NCI-H128 (cell line): ENCODE results near the gene FHL2.

ENCODE experiments used
- DNase-seq: peaks from one replicate; lab custom pipeline; 2025; ENCODE audit not compliant: unreplicated experiment; lab: John Stamatoyannopoulos, UW

The FHL2 gene

GRCh38 chr2:105320651-105321215 lies 78.1 kb downstream of the FHL2 start:
- no peak for DNase-seq

DNA sequence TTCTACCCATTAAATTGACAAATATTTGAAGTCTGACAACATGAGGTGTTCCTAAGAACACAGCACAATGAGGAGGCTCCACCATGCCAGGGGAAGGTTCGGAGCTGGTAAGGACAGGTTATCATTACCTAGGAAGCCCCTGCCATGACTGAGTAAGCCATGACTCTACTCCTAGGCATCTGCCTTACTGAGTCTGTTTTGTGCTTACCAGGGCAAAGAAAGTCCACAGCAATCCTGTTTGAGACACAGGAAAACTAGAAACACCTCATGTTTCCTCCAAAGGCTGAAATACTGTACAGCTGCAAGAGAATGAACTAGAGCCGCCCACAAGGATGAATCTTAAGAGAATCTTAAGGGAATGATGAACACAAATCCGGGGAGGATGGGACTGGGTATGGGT lies 80.9 kb downstream of the FHL2 start:
- no peak for DNase-seq

GRCh38 chr2:105315314-105315713 lies 83.5 kb downstream of the FHL2 start:
- no peak for DNase-seq

GRCh38 chr2:105313877-105314276 lies 85.0 kb downstream of the FHL2 start:
- DNase-seq, result no peak
